A549 (cell line): Measurements from ENCODE around the gene CD83. TPM values are rescaled to one million over a fixed set of nuclear protein-coding genes. Genes with fewer than 3 reads are reported as not detected.

Experiments
- ATAC-seq, 2 experiments: fragments of 200-7000 bp in 1 of 2; fragments of >200 bp in 1 of 2; cut with Nextera tagmentation in 1 of 2; cut with Tn5 transposase in 1 of 2; 3 replicates each; pipeline versions ENCODE4 v1.8.0 to v1.9.1; 2018 to 2020; ENCODE audit warnings: mild to moderate bottlenecking in 1 of 2, moderate library complexity in 1 of 2
- CTCF ChIA-PET: fragments of 300-600 bp; sonication (Branson Sonifier 250); formaldehyde crosslinking; extraction: SDS; loops from one replicate; lab custom pipeline; 2021; ENCODE audit warnings: antibody characterized with exemption, inconsistent platforms; lab: Yijun Ruan, JAX
- POLR2A ChIA-PET: fragments of 350-600 bp; formaldehyde crosslinking; extraction: SDS; loops from one replicate; lab custom pipeline; 2021; ENCODE audit warnings: antibody characterized with exemption, inconsistent platforms; lab: Yijun Ruan, JAX
- DNase-seq, 2 experiments: peaks; one replicate each; pipeline versions ENCODE4 v3.0.0 to v3.0.0-alpha.2; 2011 to 2016; ENCODE audit warnings: low read depth in 1 of 2, low spot score in 1 of 2
- FAIRE-seq: peaks from 2 replicates; lab custom pipeline; 2011; peaks lifted over from hg19 to GRCh38; lab: Jason Lieb, UNC
- H3K27ac ChIP-seq, 2 experiments: fragments of >200 bp; sonication (Bioruptor Twin); formaldehyde crosslinking; 3 replicates each; pipeline ENCODE4 v1.5.1; 2016 to 2017
- H3K4me1 ChIP-seq: fragments of >200 bp; sonication (Bioruptor Twin); formaldehyde crosslinking; 3 replicates; pipeline ENCODE4 v1.6.1; 2016
- H3K4me2 ChIP-seq: fragments of >200 bp; sonication (Bioruptor Twin); formaldehyde crosslinking; 3 replicates; pipeline ENCODE4 v1.6.1; 2016
- H3K4me3 ChIP-seq: fragments of >200 bp; sonication (Bioruptor Twin); formaldehyde crosslinking; 3 replicates; pipeline ENCODE4 v1.5.1; 2016
- H3K9me3 ChIP-seq: fragments of >200 bp; sonication (Bioruptor Twin); formaldehyde crosslinking; 3 replicates; pipeline ENCODE4 v1.6.1; 2016
- ATOH8 ChIP-seq: fragments of 250-450 bp; sonication (Bioruptor Pico); IDR thresholded peaks from 2 replicates; pipeline ENCODE4 v1.5.0; 2020; ENCODE audit warnings: low read depth, mild to moderate bottlenecking, moderate library complexity
- BCL3 ChIP-seq: fragments of >200 bp; sonication (Bioruptor Twin); formaldehyde crosslinking; IDR thresholded peaks from 3 replicates; pipeline ENCODE4 v1.6.1; 2016
- CBX2 ChIP-seq: fragments of 200-600 bp; sonication (generic); IDR thresholded peaks from 2 replicates; pipeline ENCODE4 v1.6.1; 2016; ENCODE audit warnings: low read depth, mild to moderate bottlenecking, borderline replicate concordance
- CBX8 ChIP-seq: fragments of 200-600 bp; sonication (generic); IDR thresholded peaks from 2 replicates; pipeline ENCODE4 v1.6.1; 2016
- CHD2 ChIP-seq: fragments of 150-350 bp; IDR thresholded peaks from 2 replicates; pipeline ENCODE4 v1.6.1; 2014; ENCODE audit warnings: low read length; ENCODE audit not compliant: partially characterized antibody
- EP300 ChIP-seq, 2 experiments: fragments of >200 bp; sonication (Bioruptor Twin); formaldehyde crosslinking; IDR thresholded peaks; 2 replicates in 1 of 2; 3 replicates in 1 of 2; pipeline ENCODE4 v1.6.1; 2016 to 2017
- FOSB ChIP-seq: fragments of 250-450 bp; sonication (Bioruptor Pico); IDR thresholded peaks from 2 replicates; pipeline ENCODE4 v1.5.0; 2020; ENCODE audit warnings: mild to moderate bottlenecking, moderate library complexity
- HES2 ChIP-seq: fragments of >200 bp; sonication (Bioruptor Twin); formaldehyde crosslinking; IDR thresholded peaks from 2 replicates; pipeline ENCODE4 v1.6.1; 2016
- HOXB13 ChIP-seq: fragments of 250-450 bp; sonication (Bioruptor Pico); IDR thresholded peaks from 2 replicates; pipeline ENCODE4 v1.5.0; 2020; ENCODE audit warnings: low read depth, mild to moderate bottlenecking, moderate library complexity
- HOXB5 ChIP-seq: fragments of 250-450 bp; sonication (Bioruptor Pico); IDR thresholded peaks from 2 replicates; pipeline ENCODE4 v1.5.0; 2020; ENCODE audit warnings: mild to moderate bottlenecking, moderate library complexity
- MAX ChIP-seq: IDR thresholded peaks from 2 replicates; pipeline ENCODE4 v1.6.1; 2012
- NFE2L2 ChIP-seq: fragments of 150-350 bp; conservative IDR thresholded peaks from 2 replicates; pipeline ENCODE4 v1.6.1; 2014; ENCODE audit warnings: low read length
- NR3C1 ChIP-seq: fragments of >200 bp; sonication (Bioruptor Twin); formaldehyde crosslinking; IDR thresholded peaks from 3 replicates; pipeline ENCODE4 v1.6.1; 2017
- PHF8 ChIP-seq: fragments of 200-600 bp; sonication (generic); IDR thresholded peaks from 2 replicates; pipeline ENCODE4 v1.6.1; 2016; ENCODE audit warnings: low read depth, mild to moderate bottlenecking, antibody characterized with exemption, moderate library complexity, borderline replicate concordance
- POLR2A ChIP-seq: IDR thresholded peaks from 2 replicates; pipeline ENCODE4 v1.6.1; 2012; ENCODE audit warnings: mild to moderate bottlenecking, low read length
- POLR2AphosphoS2 ChIP-seq: conservative IDR thresholded peaks from 2 replicates; pipeline ENCODE4 v1.6.1; 2012; ENCODE audit warnings: low read length, improper control_type of control experiment, inconsistent platforms
- RAD21 ChIP-seq, 2 experiments: fragments of >200 bp in 1 of 2; sonication (Bioruptor Twin) in 1 of 2; formaldehyde crosslinking in 1 of 2; IDR thresholded peaks in 1 of 2; conservative IDR thresholded peaks in 1 of 2; 2 replicates in 1 of 2; 3 replicates in 1 of 2; pipeline ENCODE4 v1.6.1; 2012 to 2018; ENCODE audit warnings: inconsistent platforms in 1 of 2
- REST ChIP-seq: fragments of 200-600 bp; sonication (generic); IDR thresholded peaks from 2 replicates; pipeline ENCODE4 v1.6.1; 2016; ENCODE audit warnings: antibody characterized with exemption, mild to moderate bottlenecking, moderate library complexity
- RFX5 ChIP-seq: fragments of 450-650 bp; IDR thresholded peaks from 2 replicates; pipeline ENCODE4 v1.7.1; 2014; ENCODE audit warnings: antibody characterized with exemption, mild to moderate bottlenecking, moderate library complexity
- SREBF2 ChIP-seq: fragments of 450-650 bp; IDR thresholded peaks from 2 replicates; pipeline ENCODE4 v1.6.1; 2014; ENCODE audit warnings: mild to moderate bottlenecking, moderate library complexity
- TFCP2L1 ChIP-seq: fragments of 250-450 bp; sonication (Bioruptor Pico); IDR thresholded peaks from 2 replicates; pipeline ENCODE4 v1.5.0; 2021; ENCODE audit warnings: mild to moderate bottlenecking
- USF2 ChIP-seq: fragments of 450-650 bp; IDR thresholded peaks from 2 replicates; pipeline ENCODE4 v1.6.1; 2014; ENCODE audit warnings: antibody characterized with exemption
- ZC3H11A ChIP-seq: fragments of 450-650 bp; IDR thresholded peaks from 2 replicates; pipeline ENCODE4 v1.6.1; 2014; ENCODE audit warnings: antibody characterized with exemption, mild to moderate bottlenecking
- ZFP36 ChIP-seq: fragments of 450-650 bp; IDR thresholded peaks from 2 replicates; pipeline ENCODE4 v1.6.1; 2014; ENCODE audit warnings: borderline replicate concordance; ENCODE audit not compliant: partially characterized antibody
- ZSCAN20 ChIP-seq: fragments of 250-450 bp; sonication (Bioruptor Pico); IDR thresholded peaks from 2 replicates; pipeline ENCODE4 v1.8.0; 2022; ENCODE audit warnings: mild to moderate bottlenecking, moderate library complexity
- WGBS: methylation state at CpG from one replicate; pipeline ENCODE4 v1.1.6; 2017; ENCODE audit errors: missing lambda C conversion rate; 5-methylcytosine and 5-hydroxymethylcytosine counted together
- polyA plus RNA-seq, 4 experiments: library from polyadenylated mRNA; depleted of rRNA in 3 of 4; stranded (reverse); fragments of >200 nt; fragmentation: RNase III in 1 of 4; extraction: RNeasy Plus Mini Kit Qiagen cat#74134 plus additional on column Dnase treatment in 1 of 4; gene quantifications; 2 replicates in 3 of 4; 3 replicates in 1 of 4; pipeline ENCODE4 v1.2.3, GENCODE V29; 2011 to 2017

Gene CD83
- polyA plus RNA-seq, 2 of the 4 experiments (the other 2 are of a cell fraction), result 0.79 to 0.94 TPM

GRCh38 chr6:14141351-14142062, 23.9 kb downstream of the CD83 start:
- FAIRE-seq (no peak), ATAC-seq (no peak), DNase-seq (no peak)
- 77% methylated on average over 5 of the region's 5 CpGs for WGBS
- Histone ChIP-seq H3K4me3 (no peak overlapping the region), H3K4me2 (no peak overlapping the region), H3K27ac (no peak overlapping the region), H3K9me3 (no peaks in the 10 kb centered on the region), H3K4me1 (no peaks in the 10 kb centered on the region)
- POLR2A ChIA-PET, result no interaction called here
- CTCF ChIA-PET, result interaction anchor here (1.4 kb wide), 1 partner anchor 12 kb away, joined by 4 read pairs; no protein-coding TSS in a partner anchor
- TF ChIP-seq USF2, result no peak
- no peak for TF ChIP-seq RAD21 (conservative IDR thresholded peaks at IDR 0.05 in 1 of 2, IDR thresholded peaks at IDR 0.05 in 1 of 2)
- no peak for TF ChIP-seq BCL3
- TF ChIP-seq CBX2, result no peak
- TF ChIP-seq HOXB13 (CRISPR knock-in tag), result no peak
- no peak for TF ChIP-seq NFE2L2
- TF ChIP-seq POLR2AphosphoS2, result no peak

GRCh38 chr6:14142063-14142450, 24.5 kb downstream of the CD83 start:
- 85% methylated on average over 5 of the region's 7 CpGs for WGBS
- ChIA-PET POLR2A (no interaction called here), CTCF (interaction anchor here (1.4 kb wide), 1 partner anchor 12 kb away, joined by 4 read pairs; no protein-coding TSS in a partner anchor)
- Histone ChIP-seq H3K9me3 (no peaks in the 10 kb centered on the region), H3K27ac (no peak overlapping the region), H3K4me3 (no peak overlapping the region), H3K4me2 (no peak overlapping the region), H3K4me1 (no peaks in the 10 kb centered on the region)
- no peak for ATAC-seq
- TF ChIP-seq ZFP36 (no peak), RFX5 (no peak), POLR2A (no peak), POLR2AphosphoS2 (no peak), CHD2 (no peak)
- no peak for FAIRE-seq
- no peak for DNase-seq

- ChIA-PET CTCF (interaction anchor here (1.2 to 1.4 kb wide), 2 partner anchors 13 to 16 kb away, joined by 4 read pairs; no protein-coding TSS in a partner anchor), POLR2A (no interaction called here)
- DNase-seq, result no peak
- no peaks in the 10 kb centered on the region for H3K9me3 ChIP-seq
- no peak overlapping the region for H3K27ac ChIP-seq
- no peak overlapping the region for H3K4me3 ChIP-seq
- H3K4me1 ChIP-seq, result no peaks in the 10 kb centered on the region
- WGBS, result 91% methylated on average over 3 of the region's 3 CpGs
- no peak for ATAC-seq
- FAIRE-seq, result no peak
- H3K4me2 ChIP-seq, result no peak overlapping the region
- TF ChIP-seq SREBF2 (no peak), ATOH8 (no peak), ZC3H11A (no peak), NFE2L2 (no peak), TFCP2L1 (CRISPR knock-in tag) (no peak), CBX8 (no peak), MAX (no peak), HOXB13 (CRISPR knock-in tag) (no peak), ZFP36 (no peak), HES2 (no peak), ZSCAN20 (no peak), HOXB5 (CRISPR knock-in tag) (no peak), REST (no peak), FOSB (CRISPR knock-in tag) (no peak), NR3C1 (no peak), PHF8 (no peak), EP300 (IDR thresholded peaks at IDR 0.05) (no peak)
Measured at GRCh38 chr6:14142511-14143223, 25.1 kb downstream of the CD83 start.
